GM12878 (cell line): Measurements from ENCODE around the gene SERPINA6. TPM values are rescaled to one million over a fixed set of nuclear protein-coding genes. Genes with fewer than 3 reads are reported as not detected.
"Not testable (repeated sequence)": the region's sequence is repeated elsewhere in the genome, so short reads cannot be mapped to it uniquely, and the experiment has no call there.

ENCODE experiments used
- ATAC-seq: fragments of 200-7000 bp; cut with Tn5 transposase; 3 replicates; pipeline ENCODE4 v1.9.1; 2020; ENCODE audit warnings: mild to moderate bottlenecking, moderate library complexity
- BruUV-seq: library from RNA; stranded (reverse); fragments of 400-500 nt; replicated peaks from 2 replicates; lab custom pipeline; 2021; lab: Mats Ljungman, UMichigan
- CTCF ChIA-PET: fragments of 300-600 bp; sonication (Branson Sonifier 250); formaldehyde crosslinking; extraction: SDS; loops from one replicate; lab custom pipeline; 2021; ENCODE audit warnings: inconsistent platforms; lab: Yijun Ruan, JAX
- POLR2A ChIA-PET: fragments of 350-600 bp; formaldehyde crosslinking; extraction: SDS; loops from one replicate; lab custom pipeline; 2021; ENCODE audit warnings: inconsistent platforms; lab: Charles Lee
- RAD21 ChIA-PET: fragments of 300-600 bp; sonication (Branson Sonifier 250); formaldehyde crosslinking; loops from one replicate; lab custom pipeline; 2023; ENCODE audit warnings: antibody characterized with exemption; ENCODE audit not compliant: unreplicated experiment; lab: Charles Lee
- SMC1A ChIA-PET: fragments of 300-600 bp; sonication (Branson Sonifier 250); formaldehyde crosslinking; loops from one replicate; lab custom pipeline; 2023; ENCODE audit not compliant: unreplicated experiment, uncharacterized antibody; lab: Charles Lee
- DNase-seq: peaks from one replicate; pipeline ENCODE4 v3.0.0-alpha.2; 2011; ENCODE audit warnings: low read depth, low spot score
- FAIRE-seq: peaks from 3 replicates; lab custom pipeline; 2011; peaks lifted over from hg19 to GRCh38; lab: Jason Lieb, UNC
- H2AFZ ChIP-seq: 2 replicates; pipeline ENCODE4 v1.6.0; 2011; ENCODE audit warnings: low read depth, low read length, control low read depth; ENCODE audit not compliant: control insufficient read depth
- H3K27ac ChIP-seq: 2 replicates; pipeline ENCODE4 v1.5.1; 2011; ENCODE audit warnings: control low read depth; ENCODE audit not compliant: control insufficient read depth, insufficient read depth
- H3K27me3 ChIP-seq, 2 experiments: replicated peaks in 1 of 2; 2 replicates each; pipeline versions ENCODE4 v1.6.0 to v1.6.1; 2011; ENCODE audit warnings: low read length in 1 of 2; ENCODE audit not compliant: control insufficient read depth in 2 of 2, insufficient read depth in 2 of 2
- H3K36me3 ChIP-seq, 2 experiments: 2 replicates each; pipeline ENCODE4 v1.5.1; 2011; ENCODE audit warnings: low read length in 1 of 2; ENCODE audit not compliant: control insufficient read depth in 2 of 2, insufficient read depth in 2 of 2
- H3K4me1 ChIP-seq: 2 replicates; pipeline ENCODE4 v1.6.1; 2011; ENCODE audit warnings: mild to moderate bottlenecking, low read length, moderate library complexity, mixed read lengths; ENCODE audit not compliant: control insufficient read depth, insufficient read depth
- H3K4me2 ChIP-seq: 2 replicates; pipeline ENCODE4 v1.6.0; 2011; ENCODE audit warnings: control low read depth; ENCODE audit not compliant: control insufficient read depth, insufficient read depth
- H3K4me3 ChIP-seq: fragments of 200-600 bp; sonication (generic); 2 replicates; pipeline ENCODE4 v1.5.1; 2016
- H3K79me2 ChIP-seq: 2 replicates; pipeline ENCODE4 v1.6.0; 2011; ENCODE audit warnings: low read length; ENCODE audit not compliant: control insufficient read depth, insufficient read depth
- H3K9ac ChIP-seq: 2 replicates; pipeline ENCODE4 v1.8.0; 2011; ENCODE audit warnings: low read length, control low read depth, mixed read lengths; ENCODE audit not compliant: control insufficient read depth, insufficient read depth
- H3K9me3 ChIP-seq: replicated peaks from 3 replicates; pipeline ENCODE4 v1.5.1; 2011; ENCODE audit warnings: mild to moderate bottlenecking, low read length; ENCODE audit not compliant: control insufficient read depth, insufficient read depth
- H4K20me1 ChIP-seq: 2 replicates; pipeline ENCODE4 v1.6.0; 2011; ENCODE audit not compliant: control insufficient read depth, insufficient read depth
- ATF2 ChIP-seq: IDR thresholded peaks from 2 replicates; pipeline ENCODE4 v1.6.1; 2012; ENCODE audit warnings: low read length, inconsistent platforms
- EZH2 ChIP-seq: IDR thresholded peaks from 2 replicates; pipeline ENCODE4 v1.6.1; 2012; ENCODE audit warnings: low read depth, mild to moderate bottlenecking, control low read depth, inconsistent platforms, low read length, borderline replicate concordance; ENCODE audit not compliant: control insufficient read depth
- MEF2B ChIP-seq: fragments of 450-650 bp; IDR thresholded peaks from 2 replicates; pipeline ENCODE4 v1.6.1; 2018; ENCODE audit warnings: mild to moderate bottlenecking, moderate library complexity; ENCODE audit not compliant: partially characterized antibody, poor library complexity, severe bottlenecking
- NR2C2 ChIP-seq: IDR thresholded peaks from 2 replicates; pipeline ENCODE4 v1.6.1; 2011; ENCODE audit warnings: borderline replicate concordance, low read depth; ENCODE audit not compliant: control insufficient read depth, insufficient read length
- SPI1 ChIP-seq: IDR thresholded peaks from 2 replicates; pipeline ENCODE4 v1.6.1; 2011; ENCODE audit warnings: low read depth, mild to moderate bottlenecking, low read length, moderate library complexity, borderline replicate concordance; ENCODE audit not compliant: insufficient read depth
- WGBS: methylation state at CpG from one replicate; pipeline ENCODE4 v1.1.6; 2016; ENCODE audit warnings: low lambda C conversion rate; ENCODE audit not compliant: insufficient replicate concordance, insufficient coverage; ENCODE audit errors: missing lambda C conversion rate; 5-methylcytosine and 5-hydroxymethylcytosine counted together
- in situ Hi-C: fragments of 300-500 bp; cut with MboI; formaldehyde crosslinking; loops from 9 replicates; pipeline ENCODE4 v1.14.3; 2018; ENCODE audit warnings: mixed read lengths
- intact Hi-C: fragments of 100-400 bp; cut with micrococcal nuclease; formaldehyde crosslinking; loops from one replicate; pipeline ENCODE4 v1.14.2; 2022; ENCODE audit not compliant: unreplicated experiment
- polyA plus RNA-seq, 11 experiments: library from polyadenylated mRNA; depleted of rRNA in 4 of 11; unstranded in 6 of 11; stranded (reverse) in 5 of 11; fragments of >200 nt; fragmentation: Nextera tagmentation in 4 of 11; fragmentation: Illumina TruSeq in 1 of 11; extraction: Ambion mirVana in 4 of 11; extraction: Trizol in 1 of 11; gene quantifications; 1 replicate in 1 of 11; 2 replicates in 10 of 11; pipeline versions ENCODE4 v1.2.1 to v1.2.3, GENCODE V29; 2011 to 2016; ENCODE audit warnings: inconsistent platforms in 2 of 11, missing spikeins in 2 of 11, low read depth in 1 of 11
- total RNA-seq, 4 experiments: library from RNA; depleted of rRNA in 3 of 4; stranded (reverse); fragments of >200 nt in 3 of 4; fragmentation: Illumina TruSeq in 1 of 4; extraction: Trizol in 1 of 4; gene quantifications; 2 replicates each; pipeline versions ENCODE4 v1.2.1 to v1.2.3, GENCODE V29; 2013 to 2021
- TF ChIP-seq, protein P1 (sequence below): fragments of 450-650 bp; IDR thresholded peaks from 2 replicates; pipeline ENCODE4 v1.6.1; 2017; ENCODE audit warnings: mild to moderate bottlenecking

Gene SERPINA6
- total and polyA plus RNA-seq, 10 of the 15 experiments (the other 5 are each of a cell fraction or from before 2014, with no cell fraction given), result 0.11 to 0.27 (median 0.23) TPM; not detected in 7

DNA sequence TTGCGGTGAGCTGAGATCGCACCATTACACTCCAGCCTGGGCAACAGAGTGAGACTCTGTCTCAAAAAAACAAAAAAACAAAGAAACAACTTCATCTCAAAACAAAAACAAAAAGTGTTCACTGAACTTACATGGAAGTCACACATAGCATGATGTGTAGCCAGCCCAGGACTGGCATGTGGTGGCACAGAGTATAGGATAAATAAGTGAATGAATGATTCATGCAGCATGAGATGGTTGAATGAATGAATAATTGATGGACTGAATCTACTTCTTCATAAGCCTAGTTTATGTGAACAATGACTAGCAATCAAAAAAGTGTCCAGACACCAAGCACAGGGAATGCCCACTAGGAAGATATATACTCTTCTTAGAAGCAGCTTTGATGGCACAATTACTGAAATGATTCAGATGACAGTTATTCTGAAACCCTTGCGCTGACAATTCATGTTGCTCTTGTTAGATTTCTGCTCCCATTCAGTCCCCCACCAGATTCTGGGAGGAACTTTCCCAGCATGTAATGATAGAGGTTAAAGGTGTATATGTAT, 31.6 kb upstream of the SERPINA6 start:
- H3K9me3 ChIP-seq, result peaks cover 1% of the 10 kb centered on the region; the same call in 1 of the 3 replicates
- TF ChIP-seq NR2C2 (no peak), MEF2B (no peak), SPI1 (no peak), EZH2 (no peak), ATF2 (no peak)
- TF ChIP-seq, protein P1, sequence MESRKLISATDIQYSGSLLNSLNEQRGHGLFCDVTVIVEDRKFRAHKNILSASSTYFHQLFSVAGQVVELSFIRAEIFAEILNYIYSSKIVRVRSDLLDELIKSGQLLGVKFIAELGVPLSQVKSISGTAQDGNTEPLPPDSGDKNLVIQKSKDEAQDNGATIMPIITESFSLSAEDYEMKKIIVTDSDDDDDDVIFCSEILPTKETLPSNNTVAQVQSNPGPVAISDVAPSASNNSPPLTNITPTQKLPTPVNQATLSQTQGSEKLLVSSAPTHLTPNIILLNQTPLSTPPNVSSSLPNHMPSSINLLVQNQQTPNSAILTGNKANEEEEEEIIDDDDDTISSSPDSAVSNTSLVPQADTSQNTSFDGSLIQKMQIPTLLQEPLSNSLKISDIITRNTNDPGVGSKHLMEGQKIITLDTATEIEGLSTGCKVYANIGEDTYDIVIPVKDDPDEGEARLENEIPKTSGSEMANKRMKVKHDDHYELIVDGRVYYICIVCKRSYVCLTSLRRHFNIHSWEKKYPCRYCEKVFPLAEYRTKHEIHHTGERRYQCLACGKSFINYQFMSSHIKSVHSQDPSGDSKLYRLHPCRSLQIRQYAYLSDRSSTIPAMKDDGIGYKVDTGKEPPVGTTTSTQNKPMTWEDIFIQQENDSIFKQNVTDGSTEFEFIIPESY, result no peak
- ATAC-seq (peak; percentile 68), FAIRE-seq (no peak), DNase-seq (no peak)
- H3K36me3 ChIP-seq, result no peaks in the 10 kb centered on the region
- no peak overlapping the region for H3K9ac ChIP-seq
- H3K79me2 ChIP-seq, result no peaks in the 10 kb centered on the region
- no peaks in the 10 kb centered on the region for H3K27me3 ChIP-seq
- H3K4me2 ChIP-seq, result no peak overlapping the region; the same call in 1 of the 2 replicates
- H2AFZ ChIP-seq, result peak overlapping the region; percentile 21; the same call in 1 of the 2 replicates
- intact Hi-C loops, result no loop called here
- no TSS peak for BruUV-seq
- H4K20me1 ChIP-seq, result no peaks in the 10 kb centered on the region
- H3K4me1 ChIP-seq, result no peaks in the 10 kb centered on the region
- WGBS, result 59% methylated on average over 3 of the region's 3 CpGs
- no peak overlapping the region for H3K4me3 ChIP-seq
- CTCF ChIA-PET, result no interaction called here
- RAD21 ChIA-PET, result no interaction called here
- H3K27ac ChIP-seq, result no peak overlapping the region
- SMC1A ChIA-PET, result no interaction called here
- in situ Hi-C loops, result no loop called here
- POLR2A ChIA-PET, result no interaction called here

DNA sequence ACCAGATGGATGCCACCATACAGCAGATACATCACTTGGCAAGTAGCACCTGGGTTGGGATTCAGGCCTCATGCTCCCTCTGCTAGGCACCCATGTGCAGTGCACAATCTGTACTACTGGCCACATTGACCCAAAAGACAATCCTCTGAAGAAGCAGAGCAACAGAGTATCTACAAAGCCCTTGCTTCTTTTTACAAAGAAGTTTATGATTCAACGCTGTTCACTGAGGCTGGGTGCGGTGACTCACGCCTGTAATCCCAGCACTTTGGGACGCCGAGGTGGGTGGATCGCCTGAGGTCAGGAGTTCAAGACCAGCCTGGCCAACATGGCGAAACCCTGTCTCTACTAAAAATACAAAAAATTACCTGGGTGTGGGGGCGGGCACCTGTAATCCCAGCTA, 31.1 kb upstream of the SERPINA6 start:
- in situ Hi-C loops, H4K20me1 ChIP-seq, H3K36me3 ChIP-seq, H3K4me2 ChIP-seq, DNase-seq, SMC1A ChIA-PET, ATAC-seq, RAD21 ChIA-PET, H3K27me3 ChIP-seq, H3K9ac ChIP-seq, H3K4me3 ChIP-seq, POLR2A ChIA-PET, H3K4me1 ChIP-seq, intact Hi-C loops, BruUV-seq, H3K9me3 ChIP-seq, CTCF ChIA-PET, H3K79me2 ChIP-seq, H2AFZ ChIP-seq, FAIRE-seq, H3K27ac ChIP-seq: not testable (repeated sequence)
- WGBS, result 83% methylated on average over 8 of the region's 8 CpGs
